PC-9 (cell line): ENCODE data around the gene COG3.

ENCODE experiments used
- EZH2 ChIP-seq: fragments of 200-600 bp; sonication (generic); IDR thresholded peaks from 2 replicates; pipeline ENCODE4 v1.8.0; 2017; ENCODE audit warnings: antibody characterized with exemption, low read depth
- TF ChIP-seq, protein P1 (sequence below): fragments of 200-600 bp; sonication (generic); conservative IDR thresholded peaks from 2 replicates; pipeline ENCODE4 v1.6.1; 2017; ENCODE audit warnings: mixed run types, antibody characterized with exemption, mild to moderate bottlenecking, moderate library complexity

DNA sequence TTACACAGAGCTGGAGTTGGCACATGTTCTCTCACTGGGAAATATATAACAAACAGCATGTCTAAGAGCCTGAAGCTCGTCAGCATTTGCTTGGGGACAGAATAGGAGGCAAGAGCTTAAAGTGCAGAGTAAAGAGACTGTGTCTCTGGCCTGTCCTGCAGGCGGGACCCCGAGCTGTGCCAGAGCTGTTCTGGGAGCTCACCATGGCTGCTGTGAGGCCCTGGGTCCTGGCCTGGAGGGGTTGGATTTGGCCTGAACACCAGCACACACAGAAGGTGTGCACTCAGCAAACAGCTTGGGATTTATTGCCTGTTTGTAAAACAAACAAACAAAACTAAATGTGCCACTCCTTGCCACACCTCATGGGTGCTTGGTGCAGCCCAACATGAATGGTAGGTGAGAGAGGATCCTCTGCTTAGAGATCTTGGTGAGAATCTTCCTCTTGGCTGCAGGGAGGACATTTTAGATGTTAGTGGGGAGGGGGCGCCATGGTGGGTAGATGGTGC is 89.9 kb downstream of the COG3 start:
- TF ChIP-seq, protein P1, sequence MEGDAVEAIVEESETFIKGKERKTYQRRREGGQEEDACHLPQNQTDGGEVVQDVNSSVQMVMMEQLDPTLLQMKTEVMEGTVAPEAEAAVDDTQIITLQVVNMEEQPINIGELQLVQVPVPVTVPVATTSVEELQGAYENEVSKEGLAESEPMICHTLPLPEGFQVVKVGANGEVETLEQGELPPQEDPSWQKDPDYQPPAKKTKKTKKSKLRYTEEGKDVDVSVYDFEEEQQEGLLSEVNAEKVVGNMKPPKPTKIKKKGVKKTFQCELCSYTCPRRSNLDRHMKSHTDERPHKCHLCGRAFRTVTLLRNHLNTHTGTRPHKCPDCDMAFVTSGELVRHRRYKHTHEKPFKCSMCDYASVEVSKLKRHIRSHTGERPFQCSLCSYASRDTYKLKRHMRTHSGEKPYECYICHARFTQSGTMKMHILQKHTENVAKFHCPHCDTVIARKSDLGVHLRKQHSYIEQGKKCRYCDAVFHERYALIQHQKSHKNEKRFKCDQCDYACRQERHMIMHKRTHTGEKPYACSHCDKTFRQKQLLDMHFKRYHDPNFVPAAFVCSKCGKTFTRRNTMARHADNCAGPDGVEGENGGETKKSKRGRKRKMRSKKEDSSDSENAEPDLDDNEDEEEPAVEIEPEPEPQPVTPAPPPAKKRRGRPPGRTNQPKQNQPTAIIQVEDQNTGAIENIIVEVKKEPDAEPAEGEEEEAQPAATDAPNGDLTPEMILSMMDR = no peak
- no peak for TF ChIP-seq EZH2
